HG02610 (cell line): Measurements from ENCODE around the gene SLC39A2.
"Not testable (repeated sequence)": the region's sequence is repeated elsewhere in the genome, so short reads cannot be mapped to it uniquely, and the experiment has no call there.

Experiments
- ATAC-seq: cut with Tn5 transposase; IDR thresholded peaks from one replicate; pipeline ENCODE4 v1.9.1; 2021; ENCODE audit warnings: mild to moderate bottlenecking, moderate library complexity; ENCODE audit not compliant: unreplicated experiment

SLC39A2 gene

GRCh38 chr14:20998674-20999366 lies at the start of gene SLC39A2:
Gene SLC39A2, plus strand, starts transcription at chr14:20999293. Its CDS starts 154 bp downstream, at chr14:20999447.
- ATAC-seq = no peak

GRCh38 chr14:20954736-20955537 lies 44.2 kb upstream of the SLC39A2 start, which contains the start of gene RNASE2:
Gene RNASE2, plus strand, starts transcription at chr14:20955487. Its CDS starts 285 bp downstream, at chr14:20955772.
- not testable (repeated sequence) for ATAC-seq

GRCh38 chr14:20955538-20955873 lies 43.6 kb upstream of the SLC39A2 start:
- not testable (repeated sequence) for ATAC-seq

GRCh38 chr14:20956376-20956976 lies 42.6 kb upstream of the SLC39A2 start:
- no peak for ATAC-seq

- ATAC-seq = not testable (repeated sequence)
Measured at GRCh38 chr14:20958946-20959345, 40.1 kb upstream of the SLC39A2 start.

- ATAC-seq = no peak
Measured at GRCh38 chr14:20969336-20969735, 29.8 kb upstream of the SLC39A2 start.

- ATAC-seq = peak; percentile 2
Measured at GRCh38 chr14:20970647-20970982, 28.5 kb upstream of the SLC39A2 start.

GRCh38 chr14:20970983-20971704 lies 27.9 kb upstream of the SLC39A2 start:
- peak; percentile 93 for ATAC-seq

GRCh38 chr14:20971705-20972021 lies 27.4 kb upstream of the SLC39A2 start:
- ATAC-seq = no peak

- no peak for ATAC-seq
Measured at GRCh38 chr14:20973501-20973900, 25.6 kb upstream of the SLC39A2 start.

- ATAC-seq = no peak
Measured at GRCh38 chr14:20976291-20976690, 22.8 kb upstream of the SLC39A2 start.

- ATAC-seq = no peak
Measured at GRCh38 chr14:20978687-20979086, 20.4 kb upstream of the SLC39A2 start.

- no peak for ATAC-seq
Measured at GRCh38 chr14:20980906-20981305, 18.2 kb upstream of the SLC39A2 start.

GRCh38 chr14:20982646-20983369 lies 16.3 kb upstream of the SLC39A2 start:
- ATAC-seq = no peak

GRCh38 chr14:20985650-20986049 lies 13.4 kb upstream of the SLC39A2 start:
- ATAC-seq = not testable (repeated sequence)

- no peak for ATAC-seq
Measured at GRCh38 chr14:20986811-20987210, 12.3 kb upstream of the SLC39A2 start.

GRCh38 chr14:20988717-20989470 lies 10.2 kb upstream of the SLC39A2 start:
- no peak for ATAC-seq

- no peak for ATAC-seq
Measured at GRCh38 chr14:20989471-20989786, 9.7 kb upstream of the SLC39A2 start.

- ATAC-seq = peak; percentile 95
Measured at GRCh38 chr14:20989787-20990600, 9.1 kb upstream of the SLC39A2 start, which contains the start of gene METTL17. Gene METTL17, plus strand, starts transcription at chr14:20989980. Its CDS starts 23 bp downstream, at chr14:20990003.
